IPS-11a (cell line): ENCODE data around the gene ZNF341.
"Not testable (repeated sequence)": the region's sequence is repeated elsewhere in the genome, so short reads cannot be mapped to it uniquely, and the experiment has no call there.

Experiments used
- H3K4me3 ChIP-seq: one replicate; pipeline ENCODE4 v1.5.1; 2013; ENCODE audit warnings: low read depth, low read length, control low read depth

ZNF341 gene

GRCh38 chr20:33728463-33728862, 3.3 kb upstream of the ZNF341 start:
- no peak overlapping the region for H3K4me3 ChIP-seq

DNA sequence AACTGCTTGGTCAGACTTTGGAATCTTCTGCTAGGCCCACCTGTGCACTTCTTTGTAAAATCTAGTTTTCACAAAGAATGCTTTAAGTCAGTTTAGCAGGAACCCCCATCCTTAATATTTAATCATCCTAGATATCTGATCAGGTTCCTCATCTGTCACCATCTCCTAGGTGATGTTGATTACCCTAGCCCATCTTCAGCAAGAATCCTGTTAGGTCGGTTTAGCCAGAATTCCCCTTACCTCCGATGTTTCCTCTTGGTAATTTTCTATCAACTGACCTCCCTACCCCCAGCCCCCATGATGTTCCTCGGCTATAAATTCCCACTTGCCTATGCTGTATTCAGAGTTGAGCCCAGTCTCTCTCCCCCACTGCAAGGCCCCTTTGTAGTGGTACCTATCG, 2.7 kb upstream of the ZNF341 start:
- H3K4me3 ChIP-seq, result no peak overlapping the region

DNA sequence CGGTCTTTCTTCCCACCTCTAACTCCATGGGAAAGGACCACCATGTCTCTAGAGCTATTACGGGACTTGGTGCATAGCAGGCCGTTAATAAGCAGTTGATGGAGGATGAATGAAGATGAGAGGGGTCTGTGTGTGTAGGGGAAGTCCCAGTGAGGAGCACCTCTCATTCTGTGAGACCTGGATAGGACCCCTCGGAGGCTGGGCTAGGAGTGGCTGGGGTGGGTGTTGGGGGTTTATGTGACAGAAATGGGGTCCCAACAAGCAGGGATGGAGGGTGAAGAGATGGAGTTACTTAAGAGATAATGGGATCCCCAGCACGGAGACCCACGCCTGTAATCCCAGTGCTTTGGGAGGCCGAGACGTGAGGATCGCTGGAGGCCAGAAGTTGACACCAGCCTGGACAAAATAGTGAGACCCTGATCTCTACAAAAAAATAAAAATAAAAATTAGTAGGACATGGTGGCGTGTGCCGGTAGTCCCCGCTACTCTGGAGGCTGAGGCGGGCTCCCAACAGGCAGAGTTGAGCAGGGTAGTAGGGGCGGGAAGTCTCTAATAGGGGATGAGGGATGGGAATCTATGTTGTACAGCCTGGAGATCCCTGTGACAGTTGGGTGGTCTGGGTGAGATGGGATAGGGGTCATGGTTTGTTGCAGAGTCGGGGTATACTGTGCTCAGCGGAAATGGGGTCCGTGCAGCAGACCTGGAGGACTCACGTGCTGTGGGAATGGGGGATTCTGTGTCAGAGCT, 677 bp upstream of the ZNF341 start:
- H3K4me3 ChIP-seq, result peak overlapping the region; percentile 36

GRCh38 chr20:33732166-33732970, 572 bp downstream of the ZNF341 start:
- H3K4me3 ChIP-seq, result peak overlapping the region; percentile 65

GRCh38 chr20:33733654-33734576, 2.1 kb downstream of the ZNF341 start:
- H3K4me3 ChIP-seq, result no peak overlapping the region

GRCh38 chr20:33736962-33737361, 5.2 kb downstream of the ZNF341 start:
- no peak overlapping the region for H3K4me3 ChIP-seq

- no peak overlapping the region for H3K4me3 ChIP-seq
These were observed 7.7 kb downstream of the ZNF341 start for GRCh38 chr20:33739493-33739892.

DNA sequence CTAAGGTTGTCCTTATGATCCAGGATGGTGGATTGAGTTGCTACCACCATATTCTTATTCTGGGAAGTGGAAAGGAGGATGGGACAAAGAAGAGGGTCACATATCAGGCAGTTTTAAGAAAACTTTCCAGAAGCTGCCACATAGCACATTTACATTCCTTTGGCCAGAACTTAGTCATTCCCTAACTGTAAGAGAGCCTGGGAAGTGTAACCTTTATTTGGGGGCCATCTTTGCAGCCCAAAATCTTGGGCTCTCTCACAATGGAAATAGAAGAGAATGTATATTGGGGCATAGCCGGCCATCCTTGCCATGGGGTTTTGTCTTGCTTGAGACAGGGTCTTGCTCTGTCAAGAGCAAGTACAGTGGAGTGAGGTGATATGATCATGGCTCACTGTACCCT, 8.4 kb downstream of the ZNF341 start:
- no peak overlapping the region for H3K4me3 ChIP-seq

- no peak overlapping the region for H3K4me3 ChIP-seq
These were observed 12.4 kb downstream of the ZNF341 start for GRCh38 chr20:33744181-33744580.

DNA sequence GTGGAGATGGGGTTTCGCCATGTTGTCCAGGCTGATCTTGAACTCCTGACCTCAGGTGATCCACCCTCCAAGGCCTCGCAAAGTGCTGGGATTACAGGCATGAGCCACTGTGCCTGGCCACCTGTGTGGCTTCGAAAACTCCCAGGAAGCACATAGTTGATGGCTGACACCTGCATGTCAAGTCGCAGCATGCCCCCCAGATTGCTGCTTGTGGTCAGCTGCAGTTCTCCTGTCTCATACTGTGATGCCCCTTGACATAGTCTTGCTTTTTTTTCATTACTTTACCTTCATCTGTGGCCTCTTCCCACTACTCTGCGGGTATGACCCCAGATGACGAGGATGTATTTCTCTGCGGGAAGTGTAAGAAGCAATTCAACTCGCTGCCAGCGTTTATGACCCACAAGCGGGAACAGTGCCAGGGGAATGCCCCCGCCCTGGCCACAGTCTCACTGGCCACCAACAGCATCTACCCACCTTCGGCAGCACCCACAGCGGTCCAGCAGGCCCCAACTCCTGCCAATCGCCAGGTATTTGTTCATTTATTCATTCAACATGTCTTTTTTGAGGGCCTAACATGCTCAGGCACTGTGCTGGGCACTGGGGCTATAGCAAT, 13.1 kb downstream of the ZNF341 start:
- no peak overlapping the region for H3K4me3 ChIP-seq

DNA sequence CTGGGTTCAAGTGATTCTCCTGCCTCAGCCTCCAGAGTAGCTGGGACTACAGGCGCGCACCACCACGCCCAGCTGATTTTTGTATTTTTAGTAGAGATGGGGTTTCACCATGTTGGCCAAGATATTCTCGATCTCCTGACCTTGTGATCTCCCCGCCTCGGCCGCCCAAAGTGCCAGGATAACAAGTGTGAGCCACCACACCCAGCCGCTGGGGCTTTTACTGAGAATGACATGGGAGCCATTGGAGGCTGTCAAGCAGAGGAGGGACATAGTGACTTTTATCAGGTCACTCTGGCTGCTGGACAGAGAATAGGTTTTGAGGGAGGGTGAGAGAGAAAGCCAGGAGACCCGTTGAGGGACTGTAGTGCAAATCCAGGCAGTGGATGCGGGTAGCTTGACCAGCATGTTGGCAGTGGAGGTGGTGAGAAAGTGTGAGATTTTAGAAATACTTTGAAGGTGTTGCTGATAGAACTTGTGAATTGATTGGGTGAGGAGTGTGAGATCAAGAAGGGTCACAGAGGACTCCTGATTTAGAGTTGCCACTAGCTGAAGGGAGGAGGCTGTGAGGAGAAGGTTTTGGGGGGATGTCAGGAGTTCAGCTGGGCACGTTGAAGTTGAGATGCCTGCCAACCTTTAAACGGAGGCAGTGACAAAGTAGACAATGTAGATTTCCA, 14.7 kb downstream of the ZNF341 start:
- H3K4me3 ChIP-seq, result no peak overlapping the region

- H3K4me3 ChIP-seq, result no peak overlapping the region
These were observed 20.0 kb downstream of the ZNF341 start for GRCh38 chr20:33751775-33752174.

DNA sequence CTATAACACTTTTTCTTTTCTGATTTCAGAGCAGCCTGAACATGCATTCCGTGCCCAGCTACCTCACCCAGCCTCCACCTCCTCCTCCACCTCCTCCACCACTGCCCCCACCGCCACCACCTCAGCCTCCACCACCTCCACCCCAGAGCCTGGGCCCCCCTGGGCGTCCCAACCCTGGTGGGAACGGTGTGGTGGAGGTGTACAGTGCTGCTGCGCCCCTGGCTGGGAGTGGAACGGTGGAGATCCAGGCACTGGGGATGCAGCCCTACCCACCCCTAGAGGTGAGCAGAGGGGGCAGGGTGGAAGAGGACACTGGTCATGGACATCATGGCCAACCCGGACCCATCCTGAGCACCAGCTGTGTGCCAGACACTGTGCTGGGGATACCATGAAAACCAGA, 21.3 kb downstream of the ZNF341 start:
- H3K4me3 ChIP-seq, result no peak overlapping the region

- no peak overlapping the region for H3K4me3 ChIP-seq
These were observed 22.0 kb downstream of the ZNF341 start for GRCh38 chr20:33753763-33754162.

GRCh38 chr20:33755936-33756490, 24.2 kb downstream of the ZNF341 start:
- H3K4me3 ChIP-seq, result not testable (repeated sequence)

DNA sequence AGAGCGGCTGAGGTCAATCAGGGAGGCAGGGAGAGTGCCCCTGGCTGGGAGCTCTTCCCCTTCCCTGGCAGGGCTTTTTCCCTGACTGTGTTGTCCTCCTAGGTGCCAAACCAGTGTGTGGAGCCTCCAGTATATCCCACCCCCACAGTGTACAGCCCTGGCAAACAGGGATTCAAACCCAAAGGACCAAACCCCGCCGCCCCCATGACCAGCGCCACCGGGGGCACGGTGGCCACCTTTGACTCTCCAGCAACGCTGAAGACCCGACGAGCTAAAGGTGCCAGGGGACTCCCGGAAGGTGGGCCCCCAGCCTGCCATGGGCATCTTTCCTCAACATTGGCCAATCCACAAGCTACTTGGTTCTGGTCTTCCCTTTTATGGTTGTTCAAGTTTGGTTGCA, 25.2 kb downstream of the ZNF341 start:
- no peak overlapping the region for H3K4me3 ChIP-seq

DNA sequence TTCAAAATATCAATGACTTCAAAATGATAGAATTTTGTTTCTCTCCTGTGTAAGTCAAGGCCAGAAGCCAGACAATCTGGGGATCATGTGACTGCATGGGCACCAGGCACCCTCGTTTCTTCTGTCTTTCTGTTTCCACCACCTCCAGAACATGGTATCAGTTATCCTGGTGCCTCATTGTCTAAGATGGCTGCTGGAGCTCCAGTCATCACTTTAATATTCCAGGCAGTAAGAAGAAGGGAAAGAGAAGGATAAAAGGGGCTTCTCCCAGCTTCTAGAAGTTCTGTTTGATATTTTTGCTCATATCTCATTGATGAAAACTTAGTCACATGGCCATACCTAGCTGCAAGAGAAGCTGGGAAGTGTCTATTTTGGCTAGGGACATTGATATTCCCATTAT, 25.7 kb downstream of the ZNF341 start:
- H3K4me3 ChIP-seq, result no peak overlapping the region

GRCh38 chr20:33761698-33762250, 30.0 kb downstream of the ZNF341 start:
- no peak overlapping the region for H3K4me3 ChIP-seq

DNA sequence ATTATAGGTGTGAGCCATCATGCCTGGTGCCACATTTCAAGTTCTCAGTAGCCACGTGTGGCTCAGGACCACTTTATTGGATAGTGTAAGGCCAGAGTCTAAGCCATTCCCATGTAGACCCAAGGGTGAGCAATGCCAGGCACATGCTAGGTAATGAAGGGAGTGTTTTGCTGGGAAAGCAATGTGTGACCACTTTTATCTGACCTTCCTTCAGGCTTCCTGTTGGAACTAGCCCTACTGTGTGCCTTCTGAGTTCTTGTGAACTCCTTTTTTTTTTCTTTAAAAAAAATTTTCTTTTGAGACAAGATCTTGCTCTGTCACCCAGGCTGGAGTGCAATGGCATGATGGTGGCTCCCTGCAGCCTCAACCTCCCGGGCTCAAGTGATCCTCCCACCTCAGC, 33.3 kb downstream of the ZNF341 start:
- no peak overlapping the region for H3K4me3 ChIP-seq

DNA sequence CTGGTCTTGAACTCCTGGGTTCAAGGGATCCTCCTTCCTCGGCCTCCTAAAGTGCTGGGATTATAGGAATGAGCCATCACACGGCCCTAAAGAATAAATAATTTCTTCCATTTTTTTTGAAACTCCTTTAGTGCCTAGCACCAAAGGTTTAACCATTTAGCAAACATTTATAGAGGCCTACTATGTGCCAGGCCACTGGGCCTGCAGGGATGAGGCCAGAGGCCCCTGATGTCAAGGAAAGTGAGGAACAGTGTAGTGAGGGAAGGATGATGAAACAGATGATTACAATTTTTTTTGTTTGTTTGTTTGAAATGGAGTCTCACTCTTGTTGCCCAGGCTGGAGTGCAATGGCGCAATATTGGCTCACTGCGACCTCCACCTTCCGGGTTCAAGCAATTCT, 33.8 kb downstream of the ZNF341 start:
- H3K4me3 ChIP-seq, result no peak overlapping the region
